Fibroblast of lung (primary cell): ENCODE data around the gene HGFAC. TPM values are rescaled to one million over a fixed set of nuclear protein-coding genes. Genes with fewer than 3 reads are reported as not detected.
A peak's percentile ranks its signal among the peaks of the same experiment; 100 is the strongest.

Source experiments
- DNase-seq, 2 donors: peaks; one replicate each; pipeline versions ENCODE4 v3.0.0 to v3.0.0-alpha.2; 2010; ENCODE audit warnings: low read depth in 2 of 2
- H2AFZ ChIP-seq: 2 replicates; pipeline ENCODE4 v1.5.1; 2012; ENCODE audit warnings: low read length, control low read depth, inconsistent platforms
- H3K27ac ChIP-seq: 2 replicates; pipeline ENCODE4 v1.5.1; 2011; ENCODE audit warnings: low read length, control low read depth; ENCODE audit not compliant: insufficient read depth
- H3K27me3 ChIP-seq: 2 replicates; pipeline ENCODE4 v1.5.1; 2011; ENCODE audit warnings: mild to moderate bottlenecking, low read length; ENCODE audit not compliant: control insufficient read depth, insufficient read depth
- H3K36me3 ChIP-seq: 2 replicates; pipeline ENCODE4 v1.5.1; 2011; ENCODE audit warnings: low read length; ENCODE audit not compliant: control insufficient read depth, insufficient read depth
- H3K4me1 ChIP-seq: 2 replicates; pipeline ENCODE4 v1.5.1; 2011; ENCODE audit warnings: low read length; ENCODE audit not compliant: control insufficient read depth, insufficient read depth; ENCODE audit errors: extremely low read depth
- H3K4me2 ChIP-seq: 2 replicates; pipeline ENCODE4 v1.5.1; 2011; ENCODE audit warnings: low read length, control low read depth; ENCODE audit not compliant: insufficient read depth; ENCODE audit errors: extremely low read depth
- H3K4me3 ChIP-seq, 4 experiments: fragments of 200-600 bp in 1 of 4; sonication (generic) in 1 of 4; replicated peaks in 1 of 4; 2 replicates each; pipeline ENCODE4 v1.5.1; 2011 to 2016; ENCODE audit warnings: low read length in 4 of 4, low read depth in 3 of 4, mild to moderate bottlenecking in 3 of 4, control low read depth in 2 of 4, inconsistent platforms in 1 of 4, mixed read lengths in 1 of 4; ENCODE audit not compliant: insufficient read depth in 1 of 4; ENCODE audit errors: control extremely low read depth in 1 of 4
- H3K79me2 ChIP-seq: 2 replicates; pipeline ENCODE4 v1.5.1; 2012; ENCODE audit warnings: mild to moderate bottlenecking, low read length, inconsistent platforms; ENCODE audit not compliant: control insufficient read depth, insufficient read depth
- H3K9ac ChIP-seq: 2 replicates; pipeline ENCODE4 v1.5.1; 2011; ENCODE audit warnings: mild to moderate bottlenecking, low read length, control low read depth; ENCODE audit not compliant: insufficient read depth
- H3K9me3 ChIP-seq: 2 replicates; pipeline ENCODE4 v1.5.1; 2012; ENCODE audit warnings: low read depth, low read length; ENCODE audit not compliant: control insufficient read depth, insufficient read depth
- H4K20me1 ChIP-seq: 2 replicates; pipeline ENCODE4 v1.5.1; 2011; ENCODE audit warnings: low read length; ENCODE audit not compliant: control insufficient read depth, insufficient read depth; ENCODE audit errors: extremely low read depth
- CTCF ChIP-seq, 2 donors: IDR thresholded peaks in 1 of 2; conservative IDR thresholded peaks in 1 of 2; 1 replicate in 1 of 2; 2 replicates in 1 of 2; pipeline ENCODE4 v1.5.1; 2011 to 2012; ENCODE audit warnings: low read length in 2 of 2, control low read depth in 1 of 2, inconsistent platforms in 1 of 2, low read depth in 1 of 2, mild to moderate bottlenecking in 1 of 2
- EZH2 ChIP-seq: IDR thresholded peaks from 2 replicates; pipeline ENCODE4 v1.5.1; 2012; ENCODE audit warnings: low read length, control low read depth, mild to moderate bottlenecking; ENCODE audit errors: missing control alignments
- polyA plus RNA-seq, 2 donors: library from polyadenylated mRNA; depleted of rRNA in 1 of 2; stranded (reverse) in 1 of 2; unstranded in 1 of 2; fragments of >200 nt; gene quantifications; 2 replicates each; pipeline ENCODE4 v1.2.1, GENCODE V29; 2011 to 2012; ENCODE audit warnings: missing spikeins in 1 of 2
- total RNA-seq: library from RNA; depleted of rRNA; stranded (reverse); fragments of >200 nt; gene quantifications from 2 replicates; pipeline ENCODE4 v1.2.1, GENCODE V29; 2014

Gene HGFAC
- total and polyA plus RNA-seq, 2 donors (not counting 1 experiment from before 2014, with no cell fraction given) = 0.33 TPM; not detected in 1

- H3K36me3 ChIP-seq = no peaks in the 10 kb centered on the region
- no peaks in the 10 kb centered on the region for H4K20me1 ChIP-seq
- H3K9me3 ChIP-seq = no peaks in the 10 kb centered on the region
- no peak overlapping the region for H3K4me2 ChIP-seq
- no peak overlapping the region for H3K9ac ChIP-seq
- H3K27ac ChIP-seq = no peak overlapping the region
- H3K4me3 ChIP-seq = no peak overlapping the region
- H3K27me3 ChIP-seq = peaks cover 17% of the 10 kb centered on the region
- no peaks in the 10 kb centered on the region for H3K79me2 ChIP-seq
- peak in 1 of 2 donors; percentile 31 for DNase-seq
- no peaks in the 10 kb centered on the region for H3K4me1 ChIP-seq
- H2AFZ ChIP-seq = no peak overlapping the region
- TF ChIP-seq EZH2 = no peak
- TF ChIP-seq CTCF (conservative IDR thresholded peaks at IDR 0.05 in 1 of 2, IDR thresholded peaks at IDR 0.05 in 1 of 2; ENCODE audit: low read depth in 1 of 2, low read length in 2 of 2) = no peak
Measured at GRCh38 chr4:3461515-3462291, 19.9 kb downstream of the HGFAC start.

- Histone ChIP-seq H4K20me1 (no peaks in the 10 kb centered on the region), H3K79me2 (no peaks in the 10 kb centered on the region), H3K9me3 (no peaks in the 10 kb centered on the region), H3K4me2 (no peak overlapping the region), H3K27ac (no peak overlapping the region), H2AFZ (no peak overlapping the region), H3K36me3 (no peaks in the 10 kb centered on the region), H3K9ac (no peak overlapping the region), H3K4me3 (no peak overlapping the region), H3K27me3 (peaks cover 17% of the 10 kb centered on the region), H3K4me1 (no peaks in the 10 kb centered on the region)
- TF ChIP-seq CTCF (conservative IDR thresholded peaks at IDR 0.05 in 1 of 2, IDR thresholded peaks at IDR 0.05 in 1 of 2; ENCODE audit: low read depth in 1 of 2, low read length in 2 of 2) (no peak), EZH2 (no peak)
- DNase-seq = no peak
Measured at GRCh38 chr4:3462321-3462789, 20.6 kb downstream of the HGFAC start.

GRCh38 chr4:3462790-3463415, 21.1 kb downstream of the HGFAC start, which contains the start of gene DOK7:
DOK7 (plus strand) TSS chr4:3463306; CDS start chr4:3463376, 70 bp downstream.
- Histone ChIP-seq H3K79me2 (no peaks in the 10 kb centered on the region), H3K9me3 (no peaks in the 10 kb centered on the region), H3K27ac (no peak within 1 kb of the TSS), H3K9ac (no peak within 1 kb of the TSS), H3K36me3 (no peaks in the 10 kb centered on the region), H3K27me3 (peaks cover 14% of the 10 kb centered on the region), H2AFZ (no peak within 1 kb of the TSS), H3K4me3 (no peak within 1 kb of the TSS), H3K4me1 (no peaks in the 10 kb centered on the region), H3K4me2 (no peak within 1 kb of the TSS), H4K20me1 (no peaks in the 10 kb centered on the region)
- no peak for DNase-seq
- TF ChIP-seq EZH2 (no peak), CTCF (conservative IDR thresholded peaks at IDR 0.05 in 1 of 2, IDR thresholded peaks at IDR 0.05 in 1 of 2; ENCODE audit: low read depth in 1 of 2, low read length in 2 of 2) (no peak)
